Fibroblast of lung (primary cell): ENCODE measurements around the gene RBM12.

Source experiments
- CTCF ChIP-seq, 2 donors: IDR thresholded peaks in 1 of 2; conservative IDR thresholded peaks in 1 of 2; 1 replicate in 1 of 2; 2 replicates in 1 of 2; pipeline ENCODE4 v1.5.1; 2011 to 2012; ENCODE audit warnings: low read length in 2 of 2, control low read depth in 1 of 2, inconsistent platforms in 1 of 2, low read depth in 1 of 2, mild to moderate bottlenecking in 1 of 2
- EZH2 ChIP-seq: IDR thresholded peaks from 2 replicates; pipeline ENCODE4 v1.5.1; 2012; ENCODE audit warnings: low read length, control low read depth, mild to moderate bottlenecking; ENCODE audit errors: missing control alignments

GRCh38 chr20:35690265-35690664 is 25.6 kb upstream of the RBM12 start:
- no peak for TF ChIP-seq EZH2
- TF ChIP-seq CTCF (conservative IDR thresholded peaks at IDR 0.05 in 1 of 2, IDR thresholded peaks at IDR 0.05 in 1 of 2; ENCODE audit: low read depth in 1 of 2, low read length in 2 of 2), result no peak
